OCI-LY7 (cell line): ENCODE measurements around the gene SEC31B.

Experiments used
- EZH2phosphoT487 ChIP-seq: fragments of 200-600 bp; sonication (generic); IDR thresholded peaks from 2 replicates; pipeline ENCODE4 v1.6.1; 2018; ENCODE audit warnings: low read depth, borderline replicate concordance, mild to moderate bottlenecking, mixed run types, antibody characterized with exemption, low read length, moderate library complexity, mixed read lengths
- TF ChIP-seq, protein P1 (sequence below): fragments of 200-600 bp; sonication (generic); conservative IDR thresholded peaks from 2 replicates; pipeline ENCODE4 v1.5.1; 2014; ENCODE audit warnings: mild to moderate bottlenecking, antibody characterized with exemption, low read length, moderate library complexity, mixed read lengths

DNA sequence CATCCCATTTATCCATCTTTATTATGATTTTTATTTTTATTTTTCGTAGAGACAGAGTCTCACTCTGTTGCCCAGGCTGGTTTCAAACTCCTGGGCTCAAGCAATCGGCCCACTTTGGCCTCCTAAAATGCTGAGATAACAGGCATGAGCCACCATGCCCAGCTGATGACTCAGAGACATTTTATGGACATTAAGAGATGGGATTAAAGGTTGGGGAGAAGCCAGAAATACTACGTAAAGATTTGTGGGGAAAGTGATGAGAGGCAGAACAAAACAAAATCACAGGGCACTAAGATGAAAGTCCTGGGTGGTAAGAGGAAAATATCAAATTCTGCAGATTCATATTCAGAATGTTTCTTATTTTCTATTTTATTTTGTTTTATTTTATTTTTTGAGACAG, 49.3 kb downstream of the SEC31B start:
- no peak for TF ChIP-seq EZH2phosphoT487
- TF ChIP-seq, protein P1, sequence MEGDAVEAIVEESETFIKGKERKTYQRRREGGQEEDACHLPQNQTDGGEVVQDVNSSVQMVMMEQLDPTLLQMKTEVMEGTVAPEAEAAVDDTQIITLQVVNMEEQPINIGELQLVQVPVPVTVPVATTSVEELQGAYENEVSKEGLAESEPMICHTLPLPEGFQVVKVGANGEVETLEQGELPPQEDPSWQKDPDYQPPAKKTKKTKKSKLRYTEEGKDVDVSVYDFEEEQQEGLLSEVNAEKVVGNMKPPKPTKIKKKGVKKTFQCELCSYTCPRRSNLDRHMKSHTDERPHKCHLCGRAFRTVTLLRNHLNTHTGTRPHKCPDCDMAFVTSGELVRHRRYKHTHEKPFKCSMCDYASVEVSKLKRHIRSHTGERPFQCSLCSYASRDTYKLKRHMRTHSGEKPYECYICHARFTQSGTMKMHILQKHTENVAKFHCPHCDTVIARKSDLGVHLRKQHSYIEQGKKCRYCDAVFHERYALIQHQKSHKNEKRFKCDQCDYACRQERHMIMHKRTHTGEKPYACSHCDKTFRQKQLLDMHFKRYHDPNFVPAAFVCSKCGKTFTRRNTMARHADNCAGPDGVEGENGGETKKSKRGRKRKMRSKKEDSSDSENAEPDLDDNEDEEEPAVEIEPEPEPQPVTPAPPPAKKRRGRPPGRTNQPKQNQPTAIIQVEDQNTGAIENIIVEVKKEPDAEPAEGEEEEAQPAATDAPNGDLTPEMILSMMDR, result no peak
